Inferior parietal cortex (tissue), 1 donor: ENCODE data around the gene VSX2.

ENCODE experiments used
- DNase-seq: peaks from one replicate; pipeline ENCODE4 v3.0.0-alpha.2; 2016; ENCODE audit errors: extremely low spot score

The VSX2 gene

GRCh38 chr14:74238974-74239847 is at the start of gene VSX2:
VSX2 (plus strand) TSS chr14:74239449; CDS start chr14:74239562, 113 bp downstream.
- no peak for DNase-seq

DNA sequence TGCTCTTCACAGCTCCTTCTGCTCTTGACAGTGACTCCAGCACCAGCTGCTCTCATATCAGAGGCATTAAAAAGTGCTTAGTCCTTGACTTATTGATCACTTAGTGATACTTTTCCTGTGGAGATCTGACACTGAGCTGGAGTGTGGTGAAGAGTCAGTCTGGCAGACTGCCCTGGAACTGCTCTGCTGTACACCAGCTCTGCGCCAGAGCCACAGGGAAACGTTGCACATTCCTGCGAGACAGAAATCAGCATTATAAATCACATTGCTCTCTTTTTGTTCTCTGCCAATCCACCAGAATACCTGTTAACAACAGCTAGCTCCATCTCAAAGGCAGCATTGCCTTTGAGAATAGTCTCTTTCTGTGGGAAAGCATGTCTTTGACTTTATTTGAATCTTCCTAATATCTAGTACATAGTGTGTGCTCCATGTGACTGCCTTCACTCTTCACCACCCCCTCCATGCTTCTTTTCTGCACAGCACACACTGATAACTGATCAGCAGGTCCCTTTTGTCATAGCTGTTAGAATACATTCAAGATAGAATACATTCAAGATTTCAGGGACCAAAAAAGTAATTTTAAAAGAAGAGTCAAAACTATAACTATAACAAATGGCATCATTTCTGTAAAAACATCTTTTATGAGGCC is 48.2 kb upstream of the VSX2 start:
- DNase-seq: no peak

DNA sequence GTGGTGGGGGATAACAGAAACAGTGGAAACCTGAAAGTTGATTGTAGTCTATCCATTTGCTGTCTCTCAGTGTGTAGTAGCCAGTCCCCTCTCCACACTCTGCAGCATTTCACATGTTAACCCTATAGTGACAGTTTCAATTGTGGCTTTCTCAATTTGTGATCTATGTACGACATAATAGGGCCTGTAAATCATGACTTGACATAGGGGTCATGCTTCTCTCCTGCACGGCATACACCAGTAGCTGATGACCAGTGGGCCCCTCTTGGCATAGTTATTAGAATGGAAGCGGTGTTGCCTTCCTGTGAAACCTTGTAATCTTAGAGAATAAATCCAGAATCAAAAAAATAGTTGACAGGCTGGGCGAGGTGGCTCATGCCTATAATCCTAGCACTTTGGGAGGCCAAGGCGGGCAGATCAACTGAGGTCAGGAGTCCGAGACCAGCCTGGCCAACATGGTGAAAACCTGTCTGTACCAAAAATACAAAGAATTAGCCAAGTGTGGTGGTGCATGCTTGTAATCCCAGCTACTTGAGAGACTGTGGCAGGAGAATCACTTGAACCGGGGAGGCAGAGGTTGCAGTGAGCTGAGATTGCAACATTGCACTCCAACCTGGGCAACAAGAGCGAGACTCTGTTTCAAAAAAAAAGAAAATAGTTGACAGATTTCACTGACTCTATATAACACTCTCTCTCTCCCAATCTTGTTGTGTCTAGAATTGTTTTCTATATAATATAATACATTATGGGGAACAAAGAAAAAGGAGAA is 44.6 kb upstream of the VSX2 start:
- DNase-seq: no peak

DNA sequence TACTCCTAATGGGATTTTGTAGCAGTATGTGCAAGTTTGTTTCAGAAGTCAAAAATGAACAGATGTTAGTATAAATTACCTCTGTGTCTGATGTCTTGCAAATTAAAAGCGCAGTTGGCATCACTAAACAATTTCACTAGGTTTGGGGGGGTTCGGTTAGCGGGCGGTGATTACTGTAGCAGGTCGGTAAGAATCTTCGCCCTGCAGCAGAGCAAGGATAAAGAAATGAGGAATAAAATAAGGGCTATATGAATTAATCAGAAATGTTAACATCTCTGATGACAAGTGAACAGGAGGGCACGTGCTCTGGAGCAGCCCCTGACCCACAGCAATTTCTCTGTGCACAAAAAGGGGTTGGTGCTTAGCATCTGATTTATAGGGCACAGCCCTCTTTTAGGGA is 43.6 kb upstream of the VSX2 start:
- no peak for DNase-seq

DNA sequence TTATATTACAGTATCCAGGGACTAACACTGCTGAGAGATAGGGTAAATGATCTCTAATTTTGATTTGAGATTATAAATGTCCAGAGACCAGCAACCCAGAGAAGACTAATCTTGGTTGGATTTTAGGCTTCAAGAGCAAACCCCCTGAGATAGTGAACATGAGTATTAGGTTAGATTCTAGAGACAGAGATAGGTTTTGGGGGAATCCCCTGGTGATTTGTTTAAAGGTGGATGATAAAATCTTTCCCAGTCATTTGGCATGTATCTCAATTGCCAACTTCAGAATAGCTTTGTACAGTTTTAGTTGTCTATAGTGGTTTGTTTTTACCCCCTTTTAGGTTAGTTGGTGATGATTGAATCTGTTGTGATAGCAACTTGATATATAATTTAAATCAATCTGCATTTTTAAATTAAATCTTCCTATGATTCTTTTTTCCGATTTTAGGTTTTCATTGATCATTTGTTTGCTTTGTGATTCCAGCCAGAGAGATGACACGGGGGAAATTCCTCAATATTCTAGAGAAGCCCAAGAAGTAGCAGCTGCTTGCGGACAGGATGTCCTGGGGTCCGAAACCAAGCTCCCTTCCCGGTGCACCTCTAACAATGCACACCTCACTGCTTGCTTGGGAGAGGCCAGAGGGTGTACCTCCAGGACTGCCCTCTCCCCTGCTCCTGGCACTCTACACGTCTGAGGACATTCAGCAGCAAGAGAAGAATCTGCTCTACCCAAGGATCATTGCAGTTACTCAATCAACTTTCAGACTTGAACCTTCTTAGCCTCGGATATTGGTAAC is 40.6 kb upstream of the VSX2 start:
- no peak for DNase-seq

- DNase-seq: no peak
Observed at GRCh38 chr14:74202113-74202512, 37.1 kb upstream of the VSX2 start.

- peak; percentile 9 for DNase-seq
Observed at GRCh38 chr14:74203639-74204038, 35.6 kb upstream of the VSX2 start.

- DNase-seq: no peak
Observed at GRCh38 chr14:74204491-74204890, 34.8 kb upstream of the VSX2 start.

- DNase-seq: no peak
Observed at GRCh38 chr14:74205882-74206281, 33.4 kb upstream of the VSX2 start.

DNA sequence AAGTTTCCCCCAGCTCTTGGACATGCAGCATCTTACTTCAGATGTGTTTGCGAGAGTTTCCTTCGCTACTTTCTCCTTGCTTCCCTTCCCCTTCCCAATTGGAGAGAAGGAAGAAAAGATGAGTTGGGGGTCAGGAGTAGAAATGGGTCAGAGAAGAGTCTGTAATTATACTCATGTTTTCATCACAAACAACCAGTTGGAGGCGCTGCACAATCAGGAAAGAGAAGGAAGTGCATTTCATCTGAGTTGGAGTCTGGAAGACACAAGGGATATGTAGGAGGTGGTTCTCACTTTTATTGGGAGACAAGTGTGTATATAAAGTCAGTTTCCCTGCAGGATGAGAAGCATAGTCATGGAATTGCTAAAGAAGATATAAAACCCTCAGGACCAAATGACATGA is 31.3 kb upstream of the VSX2 start:
- DNase-seq: no peak

GRCh38 chr14:74208642-74209041 is 30.6 kb upstream of the VSX2 start:
- no peak for DNase-seq

GRCh38 chr14:74211945-74212580 is 27.2 kb upstream of the VSX2 start:
- no peak for DNase-seq

DNA sequence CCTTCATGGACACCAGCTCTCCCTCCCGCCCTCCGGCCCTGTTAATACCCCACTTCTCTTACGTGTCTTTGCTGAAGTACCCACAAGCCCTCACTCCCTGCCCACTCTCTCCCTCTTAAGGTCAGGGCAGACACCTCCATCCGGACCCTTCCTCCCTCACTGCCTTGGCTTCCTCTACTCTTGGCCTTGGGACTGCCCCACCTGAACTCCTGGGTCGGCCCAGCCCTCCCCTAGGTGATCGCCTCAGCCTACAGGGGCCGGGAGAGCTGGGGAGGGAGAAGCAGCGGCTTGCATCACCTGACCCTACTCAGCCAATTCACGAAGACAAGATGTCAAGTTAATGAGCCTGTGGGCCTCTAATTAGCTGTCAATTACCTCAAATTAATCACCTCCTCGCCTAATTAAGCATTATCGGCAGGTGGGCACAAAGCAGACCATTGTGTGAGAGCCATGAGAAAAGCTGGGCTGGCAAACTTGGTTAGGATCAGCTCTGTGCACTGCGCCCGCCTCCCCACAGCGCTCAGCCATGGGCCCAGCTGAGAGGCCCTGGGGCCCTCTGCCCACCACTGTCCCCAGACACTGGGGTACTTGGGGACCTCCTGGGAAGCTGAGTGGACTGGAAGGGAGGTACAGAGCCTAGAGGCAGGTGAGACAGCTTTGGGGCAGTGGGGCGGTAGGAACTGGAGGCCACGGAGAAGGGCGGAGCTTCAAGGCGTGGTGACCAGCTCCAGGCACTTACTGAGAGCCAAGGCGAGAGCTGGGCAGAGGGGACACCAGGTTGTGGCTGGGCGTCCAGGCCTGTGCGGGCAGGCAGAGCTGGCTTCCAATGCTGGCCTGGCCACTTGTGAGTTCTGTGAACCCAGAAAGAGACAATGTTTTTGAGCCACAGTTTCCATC is 25.1 kb upstream of the VSX2 start:
- DNase-seq: no peak

DNA sequence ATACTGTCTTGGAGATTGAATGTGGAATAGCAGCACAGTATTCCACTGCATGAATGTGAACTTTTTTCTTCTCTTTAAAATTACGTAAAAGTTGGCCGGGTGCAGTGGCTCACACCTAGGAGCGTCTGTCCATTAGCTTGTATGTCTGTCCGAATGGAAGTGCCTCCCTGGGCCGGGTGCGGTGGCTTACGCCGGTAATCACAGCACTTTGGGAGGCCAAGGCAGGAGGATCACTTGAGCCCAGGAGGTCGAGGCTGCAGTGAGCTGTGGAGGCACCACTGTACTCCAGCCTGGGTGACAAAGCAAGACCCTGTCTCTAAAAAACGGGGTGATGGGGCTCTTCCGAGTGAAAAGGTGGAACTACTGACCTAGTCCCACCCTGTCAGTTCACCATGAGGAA is 22.6 kb upstream of the VSX2 start:
- no peak for DNase-seq

GRCh38 chr14:74217672-74218448 is 21.4 kb upstream of the VSX2 start:
- DNase-seq: peak; percentile 61

GRCh38 chr14:74218462-74218861 is 20.8 kb upstream of the VSX2 start:
- DNase-seq: no peak

DNA sequence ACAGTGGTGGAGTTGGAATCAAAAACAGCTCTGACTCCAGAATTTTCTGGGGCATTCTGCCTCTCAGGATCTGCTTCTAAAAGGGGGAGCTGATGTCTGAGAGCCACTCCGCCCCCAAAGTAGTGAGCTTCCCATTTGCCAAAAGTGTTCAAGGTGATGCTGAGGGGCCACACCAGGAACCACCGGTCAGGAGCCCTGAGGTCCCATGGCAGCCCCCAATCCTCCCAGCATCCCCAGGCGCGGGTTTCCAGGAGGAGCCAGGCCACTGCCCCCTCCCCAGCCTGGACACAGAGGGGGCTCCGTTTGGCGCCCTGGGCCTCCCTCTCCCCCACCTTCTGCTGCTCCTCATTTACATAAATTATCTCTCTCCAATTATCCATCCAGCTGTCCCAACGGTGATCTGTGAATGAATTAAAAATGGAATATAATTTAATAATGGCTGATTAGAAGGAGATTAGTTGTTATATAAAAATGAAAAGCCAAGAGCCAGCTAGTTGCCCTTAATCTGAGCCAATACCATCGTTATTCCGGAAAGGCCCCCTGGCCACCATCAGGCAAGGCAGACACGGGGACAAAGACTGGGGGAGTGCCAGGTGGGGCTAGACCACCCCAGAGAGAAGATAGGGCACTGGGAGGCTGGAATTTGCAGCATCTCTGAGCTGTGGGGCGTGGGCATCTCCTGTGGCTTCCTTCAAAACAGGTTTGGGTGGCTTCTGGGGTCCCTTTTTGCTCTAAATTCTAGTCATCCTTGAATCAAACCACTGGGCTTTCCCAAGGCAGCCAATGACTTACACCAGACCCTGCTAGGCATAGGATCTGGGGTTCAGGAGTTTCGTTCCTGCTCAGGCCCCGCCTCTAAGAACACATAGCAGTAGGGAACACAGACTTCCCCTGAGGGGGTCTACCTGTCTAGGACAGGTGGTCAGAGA is 19.7 kb upstream of the VSX2 start:
- DNase-seq: no peak

GRCh38 chr14:74220991-74221390 is 18.3 kb upstream of the VSX2 start:
- DNase-seq: no peak
